HUES6 (cell line): ENCODE data around the gene IPCEF1.

Experiments
- H3K27ac ChIP-seq: 2 replicates; pipeline ENCODE4 v1.7.0; 2013; ENCODE audit warnings: low read depth, mild to moderate bottlenecking, low read length, inconsistent platforms
- H3K27me3 ChIP-seq: 2 replicates; pipeline ENCODE4 v1.6.1; 2013; ENCODE audit warnings: low read length; ENCODE audit not compliant: control insufficient read depth, insufficient read depth
- H3K36me3 ChIP-seq: 2 replicates; pipeline ENCODE4 v1.6.1; 2013; ENCODE audit warnings: low read length; ENCODE audit not compliant: control insufficient read depth, insufficient read depth
- H3K4me1 ChIP-seq: 2 replicates; pipeline ENCODE4 v1.6.1; 2013; ENCODE audit warnings: low read length; ENCODE audit not compliant: control insufficient read depth, insufficient read depth
- H3K4me3 ChIP-seq: 2 replicates; pipeline ENCODE4 v1.5.1; 2013; ENCODE audit warnings: low read depth, low read length
- H3K9ac ChIP-seq: one replicate; pipeline ENCODE4 v1.6.1; 2013; ENCODE audit warnings: mild to moderate bottlenecking, low read length
- H3K9me3 ChIP-seq: 2 replicates; pipeline ENCODE4 v1.6.1; 2013; ENCODE audit warnings: low read depth, low read length; ENCODE audit not compliant: control insufficient read depth, insufficient read depth

Gene IPCEF1

GRCh38 chr6:154373971-154374370 lies 17.4 kb upstream of the IPCEF1 start:
- no peaks in the 10 kb centered on the region for H3K36me3 ChIP-seq

GRCh38 chr6:154371281-154371680 lies 14.7 kb upstream of the IPCEF1 start:
- H3K27me3 ChIP-seq: no peaks in the 10 kb centered on the region
- H3K4me1 ChIP-seq: no peaks in the 10 kb centered on the region
- H3K27ac ChIP-seq: no peak overlapping the region

More at GRCh38 chr6:154373971-154374370, 17.4 kb upstream of the IPCEF1 start:
- H3K4me3 ChIP-seq: no peak overlapping the region
- no peaks in the 10 kb centered on the region for H3K4me1 ChIP-seq
- H3K9me3 ChIP-seq: peaks cover 5% of the 10 kb centered on the region; the same call in 1 of the 2 replicates
- H3K9ac ChIP-seq: no peak overlapping the region
- H3K27ac ChIP-seq: no peak overlapping the region
- H3K27me3 ChIP-seq: no peaks in the 10 kb centered on the region

DNA sequence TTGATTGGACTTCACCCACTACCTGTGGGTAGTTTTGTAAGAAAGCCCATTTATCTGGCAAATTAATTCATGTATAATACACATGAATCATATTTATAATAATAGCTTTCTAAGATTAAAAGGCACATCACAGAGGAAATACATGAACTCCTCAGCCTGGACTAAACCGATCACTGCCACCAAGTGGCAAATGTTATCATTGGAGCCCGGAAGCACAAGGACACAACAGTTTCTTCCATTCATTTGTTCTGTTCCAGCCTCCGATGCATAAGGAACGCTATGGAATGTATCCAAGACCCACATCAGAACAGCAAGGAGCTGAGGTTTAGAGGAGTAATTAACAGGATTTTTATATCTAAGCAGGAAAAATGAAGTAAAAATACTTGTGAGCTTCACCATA lies 13.9 kb upstream of the IPCEF1 start:
- Histone ChIP-seq H3K9me3 (peaks cover 5% of the 10 kb centered on the region; the same call in 1 of the 2 replicates), H3K4me3 (no peak overlapping the region), H3K27ac (no peak overlapping the region), H3K27me3 (no peaks in the 10 kb centered on the region), H3K9ac (no peak overlapping the region), H3K4me1 (no peaks in the 10 kb centered on the region), H3K36me3 (no peaks in the 10 kb centered on the region)

More at GRCh38 chr6:154371281-154371680, 14.7 kb upstream of the IPCEF1 start:
- Histone ChIP-seq H3K4me3 (no peak overlapping the region), H3K9me3 (peaks cover 5% of the 10 kb centered on the region; the same call in 1 of the 2 replicates), H3K9ac (no peak overlapping the region), H3K36me3 (no peaks in the 10 kb centered on the region)

DNA sequence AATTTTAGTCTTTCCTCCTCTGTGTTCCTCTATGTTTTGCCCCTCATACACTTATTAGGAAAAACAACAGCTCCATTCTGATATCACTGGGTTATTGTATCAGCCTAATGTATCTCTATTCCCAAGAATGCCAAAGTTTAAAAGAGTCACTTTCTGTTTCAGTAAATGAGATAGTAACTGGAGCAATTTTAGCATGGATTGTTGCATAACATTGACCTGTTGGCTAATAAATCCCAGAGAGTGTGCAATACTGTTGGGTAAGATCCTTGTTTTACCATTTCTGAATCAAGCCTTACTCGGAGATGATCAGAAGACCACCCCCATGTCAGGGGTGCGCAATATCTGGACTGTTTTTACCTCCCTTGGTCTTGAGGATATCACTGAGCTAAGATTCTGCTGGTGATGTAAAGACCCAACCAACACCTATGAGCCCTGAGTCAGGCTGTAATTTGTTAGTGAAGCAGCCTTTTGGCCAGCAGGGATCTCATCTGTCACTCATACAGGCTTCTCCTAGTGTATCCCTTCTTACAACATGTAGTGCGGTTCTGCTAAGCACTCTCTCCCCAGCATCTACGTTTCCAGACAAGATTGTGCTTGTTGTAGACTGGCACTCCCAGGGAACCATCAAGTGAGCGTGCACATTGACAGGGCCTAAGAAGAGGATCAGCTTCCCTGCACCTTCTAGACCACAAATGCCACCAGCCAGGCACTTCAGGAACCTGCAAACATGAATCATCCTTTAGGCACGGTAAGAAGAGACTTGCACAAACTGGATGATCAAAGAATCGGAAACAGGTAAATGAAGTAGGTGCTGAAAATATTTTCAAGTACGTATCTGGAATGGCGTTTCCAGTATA lies 11.5 kb upstream of the IPCEF1 start:
- Histone ChIP-seq H3K27ac (no peak overlapping the region), H3K4me1 (no peaks in the 10 kb centered on the region), H3K9me3 (no peaks in the 10 kb centered on the region), H3K27me3 (no peaks in the 10 kb centered on the region), H3K36me3 (no peaks in the 10 kb centered on the region), H3K4me3 (no peak overlapping the region), H3K9ac (no peak overlapping the region)

GRCh38 chr6:154367336-154367735 lies 10.7 kb upstream of the IPCEF1 start:
- H3K27ac ChIP-seq: no peak overlapping the region
- H3K9me3 ChIP-seq: no peaks in the 10 kb centered on the region
- H3K4me1 ChIP-seq: no peaks in the 10 kb centered on the region
- no peak overlapping the region for H3K9ac ChIP-seq
- no peaks in the 10 kb centered on the region for H3K36me3 ChIP-seq
- H3K4me3 ChIP-seq: no peak overlapping the region
- no peaks in the 10 kb centered on the region for H3K27me3 ChIP-seq

DNA sequence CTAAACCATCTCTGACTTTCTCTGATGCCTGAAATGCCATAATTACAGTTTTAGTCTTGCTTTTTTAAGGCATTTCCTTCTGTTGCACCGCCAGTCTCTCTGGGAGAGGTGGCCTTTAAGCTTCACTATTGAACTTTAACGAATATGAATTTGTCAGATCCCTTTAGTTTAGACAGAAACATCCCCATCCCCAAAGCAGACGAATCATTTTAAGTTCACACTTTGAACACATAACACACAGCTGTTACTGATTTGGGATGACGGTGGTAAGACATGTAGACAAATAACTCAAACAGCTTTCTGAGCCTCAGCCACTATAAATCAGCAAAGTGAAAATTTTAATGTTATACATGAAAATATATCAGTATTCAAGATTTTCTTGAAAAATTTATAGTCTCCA lies 7.2 kb upstream of the IPCEF1 start:
- Histone ChIP-seq H3K27ac (no peak overlapping the region), H3K4me1 (no peaks in the 10 kb centered on the region), H3K9me3 (no peaks in the 10 kb centered on the region), H3K9ac (no peak overlapping the region), H3K36me3 (no peaks in the 10 kb centered on the region), H3K27me3 (no peaks in the 10 kb centered on the region), H3K4me3 (no peak overlapping the region)

GRCh38 chr6:154361476-154361875 lies 4.9 kb upstream of the IPCEF1 start:
- no peak overlapping the region for H3K9ac ChIP-seq
- H3K27ac ChIP-seq: no peak overlapping the region
- H3K4me3 ChIP-seq: no peak overlapping the region
- no peaks in the 10 kb centered on the region for H3K4me1 ChIP-seq
- no peaks in the 10 kb centered on the region for H3K9me3 ChIP-seq
- no peaks in the 10 kb centered on the region for H3K27me3 ChIP-seq
- H3K36me3 ChIP-seq: no peaks in the 10 kb centered on the region

GRCh38 chr6:154360476-154360875 lies 3.9 kb upstream of the IPCEF1 start:
- H3K9ac ChIP-seq: no peak overlapping the region
- no peaks in the 10 kb centered on the region for H3K4me1 ChIP-seq
- H3K9me3 ChIP-seq: no peaks in the 10 kb centered on the region
- H3K4me3 ChIP-seq: no peak overlapping the region
- H3K36me3 ChIP-seq: no peaks in the 10 kb centered on the region
- H3K27ac ChIP-seq: no peak overlapping the region
- no peaks in the 10 kb centered on the region for H3K27me3 ChIP-seq

DNA sequence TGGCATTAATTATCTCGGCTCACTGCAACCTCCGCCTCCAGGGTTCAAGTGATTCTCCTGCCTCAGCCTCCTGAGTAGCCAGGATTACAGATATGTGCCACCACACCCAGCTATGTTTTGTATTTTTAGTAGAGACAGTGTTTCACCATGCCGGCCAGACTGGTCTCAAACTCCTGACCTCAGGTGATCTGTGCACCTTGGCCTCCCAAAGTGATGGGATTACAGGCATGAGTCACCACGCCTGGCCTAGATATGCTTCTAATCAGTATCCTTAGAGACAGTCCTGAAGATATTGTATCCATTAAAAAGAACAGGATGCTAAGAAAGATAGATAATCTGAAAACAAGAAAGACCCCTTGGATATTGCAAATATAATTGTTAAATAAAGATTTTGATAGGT lies 3.1 kb upstream of the IPCEF1 start:
- Histone ChIP-seq H3K9me3 (no peaks in the 10 kb centered on the region), H3K27me3 (no peaks in the 10 kb centered on the region), H3K36me3 (no peaks in the 10 kb centered on the region), H3K27ac (no peak overlapping the region), H3K4me3 (no peak overlapping the region), H3K9ac (no peak overlapping the region), H3K4me1 (no peaks in the 10 kb centered on the region)

DNA sequence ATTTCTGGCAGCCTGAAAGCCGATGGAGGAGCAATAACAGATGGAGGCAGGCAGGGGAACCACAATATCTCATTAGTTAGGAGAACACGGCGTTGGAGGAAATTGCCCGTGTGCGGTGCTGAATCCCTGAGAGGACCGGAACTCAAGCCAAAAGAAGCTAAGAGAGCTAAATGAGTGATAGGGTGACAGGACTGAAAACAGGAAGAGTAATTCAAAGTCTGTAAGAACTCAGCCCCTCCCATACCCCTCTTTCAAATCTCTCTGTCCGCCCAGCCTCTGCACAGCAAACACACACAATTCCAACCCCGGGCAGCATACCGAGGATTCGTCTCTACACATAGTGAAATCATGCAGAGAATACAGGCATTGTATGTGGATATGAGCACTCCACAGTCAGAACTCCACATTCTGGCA lies 2.6 kb upstream of the IPCEF1 start:
- H3K4me3 ChIP-seq: no peak overlapping the region
- no peaks in the 10 kb centered on the region for H3K36me3 ChIP-seq
- H3K9ac ChIP-seq: no peak overlapping the region
- H3K27ac ChIP-seq: no peak overlapping the region
- H3K27me3 ChIP-seq: no peaks in the 10 kb centered on the region
- no peaks in the 10 kb centered on the region for H3K4me1 ChIP-seq
- no peaks in the 10 kb centered on the region for H3K9me3 ChIP-seq

- H3K9me3 ChIP-seq: no peaks in the 10 kb centered on the region
- H3K4me3 ChIP-seq: no peak overlapping the region
- no peak overlapping the region for H3K9ac ChIP-seq
- no peaks in the 10 kb centered on the region for H3K4me1 ChIP-seq
- H3K27me3 ChIP-seq: no peaks in the 10 kb centered on the region
- no peak overlapping the region for H3K27ac ChIP-seq
- no peaks in the 10 kb centered on the region for H3K36me3 ChIP-seq
Measured at GRCh38 chr6:154358019-154358545, 1.5 kb upstream of the IPCEF1 start.
